Gastrocnemius medialis (tissue), 4 donors: Measurements from ENCODE around the gene NUDC. TPM values are rescaled to one million over a fixed set of nuclear protein-coding genes. Genes with fewer than 3 reads are reported as not detected.

Experiments
- ATAC-seq, 2 donors: fragments of 150-250 bp; one replicate each; pipeline ENCODE4 v1.9.1; 2016
- DNase-seq, 2 donors: peaks; one replicate each; pipeline ENCODE4 v3.0.0-alpha.2; 2019
- H3K27ac ChIP-seq, 4 donors: fragments of 200-600 bp; sonication (generic); 1 replicate in 1 of 4; 2 replicates in 3 of 4; pipeline ENCODE4 v1.5.1; 2016 to 2018; ENCODE audit warnings: mild to moderate bottlenecking in 2 of 4, moderate library complexity in 1 of 4
- H3K27me3 ChIP-seq, 3 donors: fragments of 200-600 bp; sonication (generic) in 2 of 3; 1 replicate in 1 of 3; 2 replicates in 2 of 3; pipeline versions ENCODE4 v1.5.1 to v1.6.0; 2016 to 2019; ENCODE audit warnings: mild to moderate bottlenecking in 1 of 3, moderate library complexity in 1 of 3
- H3K36me3 ChIP-seq, 2 donors: fragments of 200-600 bp; sonication (generic) in 1 of 2; one replicate each; pipeline ENCODE4 v1.5.1; 2017 to 2018
- H3K4me1 ChIP-seq, 2 donors: fragments of 200-600 bp; sonication (generic) in 1 of 2; one replicate each; pipeline ENCODE4 v1.5.1; 2016 to 2017; ENCODE audit warnings: mild to moderate bottlenecking in 2 of 2
- H3K4me3 ChIP-seq, 4 donors: fragments of 200-600 bp; sonication (generic) in 3 of 4; 1 replicate in 1 of 4; 2 replicates in 3 of 4; pipeline ENCODE4 v1.5.1; 2016 to 2019; ENCODE audit warnings: mild to moderate bottlenecking in 2 of 4
- H3K9me3 ChIP-seq, 3 donors: fragments of 200-600 bp; sonication (generic) in 2 of 3; 1 replicate in 1 of 3; 2 replicates in 2 of 3; pipeline ENCODE4 v1.5.1; 2016 to 2019
- POLR2A ChIP-seq, 2 donors: fragments of 450-650 bp; IDR thresholded peaks; one replicate each; pipeline ENCODE4 v1.6.1; 2017; ENCODE audit warnings: antibody characterized with exemption in 2 of 2, mild to moderate bottlenecking in 2 of 2, moderate library complexity in 2 of 2
- in situ Hi-C, 4 donors: fragments of 200-750 bp; cut with MboI; loops; one replicate each; pipeline versions ENCODE4 v1.15.0 to v1.8.0; 2017; ENCODE audit warnings: low sequenced_read_pairs in 4 of 4
- intact Hi-C: fragments of 100-400 bp; cut with DNase I; formaldehyde crosslinking; loops from one replicate; pipeline ENCODE4 v1.15.1; 2023; ENCODE audit warnings: low total_unique reads
- total RNA-seq, 4 donors: library from RNA; depleted of rRNA; stranded (reverse); fragments of >200 nt; gene quantifications; one replicate each; pipeline versions ENCODE4 v1.1.0 to v1.2.3, GENCODE V29; 2016
- TF ChIP-seq, protein P1 (sequence below), 5 experiments: fragments of 450-650 bp in 3 of 5; fragments of 200-600 bp in 2 of 5; sonication (generic) in 2 of 5; IDR thresholded peaks in 4 of 5; conservative IDR thresholded peaks in 1 of 5; 1 replicate in 4 of 5; 2 replicates in 1 of 5; pipeline ENCODE4 v1.5.1; 2016 to 2019; ENCODE audit warnings: antibody characterized with exemption in 5 of 5, mild to moderate bottlenecking in 3 of 5, moderate library complexity in 3 of 5

NUDC gene
- total RNA-seq, 4 donors from 2014 or later = 39.9 to 83.5 (median 70.6) TPM

DNA sequence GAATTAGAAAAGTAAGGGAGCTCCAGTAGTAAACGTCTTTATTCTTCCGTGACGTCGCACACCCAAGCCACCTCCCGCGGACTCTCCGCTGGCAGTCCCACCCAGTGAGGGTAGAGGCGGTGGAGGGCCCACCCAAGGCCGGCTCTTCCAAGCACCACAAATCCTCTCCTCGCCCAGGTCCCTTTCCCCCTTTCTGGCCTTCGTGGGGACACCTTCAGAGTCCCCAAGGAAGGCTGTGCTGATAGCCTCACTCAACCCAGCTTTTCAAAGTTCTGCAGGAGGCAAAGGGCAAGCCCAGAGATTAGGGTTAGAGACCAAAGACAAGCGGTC lies 31.1 kb upstream of the NUDC start:
- no peaks in the 10 kb centered on the region for H3K9me3 ChIP-seq
- peaks cover 5 to 73% of the 10 kb centered on the region in 2 donors for H3K36me3 ChIP-seq
- TF ChIP-seq POLR2A (IDR thresholded peaks at IDR 0.05) = no peak
- TF ChIP-seq, protein P1, sequence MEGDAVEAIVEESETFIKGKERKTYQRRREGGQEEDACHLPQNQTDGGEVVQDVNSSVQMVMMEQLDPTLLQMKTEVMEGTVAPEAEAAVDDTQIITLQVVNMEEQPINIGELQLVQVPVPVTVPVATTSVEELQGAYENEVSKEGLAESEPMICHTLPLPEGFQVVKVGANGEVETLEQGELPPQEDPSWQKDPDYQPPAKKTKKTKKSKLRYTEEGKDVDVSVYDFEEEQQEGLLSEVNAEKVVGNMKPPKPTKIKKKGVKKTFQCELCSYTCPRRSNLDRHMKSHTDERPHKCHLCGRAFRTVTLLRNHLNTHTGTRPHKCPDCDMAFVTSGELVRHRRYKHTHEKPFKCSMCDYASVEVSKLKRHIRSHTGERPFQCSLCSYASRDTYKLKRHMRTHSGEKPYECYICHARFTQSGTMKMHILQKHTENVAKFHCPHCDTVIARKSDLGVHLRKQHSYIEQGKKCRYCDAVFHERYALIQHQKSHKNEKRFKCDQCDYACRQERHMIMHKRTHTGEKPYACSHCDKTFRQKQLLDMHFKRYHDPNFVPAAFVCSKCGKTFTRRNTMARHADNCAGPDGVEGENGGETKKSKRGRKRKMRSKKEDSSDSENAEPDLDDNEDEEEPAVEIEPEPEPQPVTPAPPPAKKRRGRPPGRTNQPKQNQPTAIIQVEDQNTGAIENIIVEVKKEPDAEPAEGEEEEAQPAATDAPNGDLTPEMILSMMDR (IDR thresholded peaks at IDR 0.05 in 4 of 5, conservative IDR thresholded peaks at IDR 0.05 in 1 of 5) = no peak
- intact Hi-C loops (loop anchor here (2.0 kb wide), 1 partner anchor 30 kb away; the partner anchor contains the start of gene NUDC), in situ Hi-C loops (no loop called here)
- ATAC-seq (peak; percentile 27 to 31), DNase-seq (no peak)
- no peaks in the 10 kb centered on the region for H3K27me3 ChIP-seq
- peak overlapping the region; percentile 89 to 99 (median 96) for H3K4me3 ChIP-seq
- H3K27ac ChIP-seq = peak overlapping the region; percentile 87 to 95 (median 93)
- H3K4me1 ChIP-seq = peaks cover 10 to 19% of the 10 kb centered on the region in 2 donors

GRCh38 chr1:26894263-26894662 lies 27.3 kb upstream of the NUDC start:
- H3K4me1 ChIP-seq = peaks cover 14 to 18% of the 10 kb centered on the region in 2 donors
- peaks cover 0 to 66% of the 10 kb centered on the region in 2 donors for H3K36me3 ChIP-seq
- H3K27me3 ChIP-seq = no peaks in the 10 kb centered on the region
- in situ Hi-C loops = no loop called here
- no peaks in the 10 kb centered on the region for H3K9me3 ChIP-seq
- intact Hi-C loops = no loop called here
- DNase-seq (no peak), ATAC-seq (no peak)
- no peak overlapping the region for H3K27ac ChIP-seq
- TF ChIP-seq, protein P1 (IDR thresholded peaks at IDR 0.05 in 4 of 5, conservative IDR thresholded peaks at IDR 0.05 in 1 of 5) = no peak
- no peak overlapping the region for H3K4me3 ChIP-seq

DNA sequence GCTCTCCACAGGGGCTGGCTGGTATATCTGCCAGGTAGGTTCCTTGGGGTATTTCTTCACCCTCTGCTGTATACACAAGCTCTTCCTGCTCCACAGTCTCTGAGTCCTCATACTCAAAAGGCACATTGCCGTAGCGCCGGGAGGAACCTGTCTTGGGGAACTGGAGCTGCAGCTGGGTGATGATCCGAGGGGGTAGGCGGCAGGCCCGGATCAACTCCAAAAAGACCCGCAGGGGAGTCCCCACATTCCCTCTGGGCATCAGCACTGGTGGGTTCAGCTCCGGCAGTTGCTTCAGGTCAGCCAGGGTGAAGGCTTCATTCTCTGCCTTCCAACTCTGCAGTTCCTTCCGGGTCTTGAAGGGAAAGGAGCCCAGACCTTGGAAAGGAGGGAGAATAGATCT lies 24.2 kb upstream of the NUDC start:
- in situ Hi-C loops (no loop called here), intact Hi-C loops (no loop called here)
- DNase-seq = no peak
- Histone ChIP-seq H3K4me1 (peaks cover 20 to 21% of the 10 kb centered on the region in 2 donors), H3K4me3 (no peak overlapping the region), H3K9me3 (no peaks in the 10 kb centered on the region), H3K27ac (no peak overlapping the region), H3K27me3 (no peaks in the 10 kb centered on the region), H3K36me3 (peaks cover 0 to 54% of the 10 kb centered on the region in 2 donors)
- TF ChIP-seq, protein P1 (IDR thresholded peaks at IDR 0.05 in 4 of 5, conservative IDR thresholded peaks at IDR 0.05 in 1 of 5) = no peak
- TF ChIP-seq POLR2A (IDR thresholded peaks at IDR 0.05) = no peak
- ATAC-seq = no peak

- Histone ChIP-seq H3K27me3 (no peaks in the 10 kb centered on the region), H3K9me3 (no peaks in the 10 kb centered on the region), H3K4me3 (peak within 1 kb of the TSS; percentile 80 to 98 (median 87)), H3K36me3 (peaks cover 0 to 26% of the 10 kb centered on the region in 2 donors), H3K27ac (peak within 1 kb of the TSS; percentile 85 to 90 (median 88)), H3K4me1 (peaks cover 20 to 21% of the 10 kb centered on the region in 2 donors)
- DNase-seq (peak; percentile 73 to 87), ATAC-seq (peak; percentile 92 to 97)
- in situ Hi-C loops (no loop called here), intact Hi-C loops (no loop called here)
- peak; percentile 34 to 37 for TF ChIP-seq POLR2A (IDR thresholded peaks at IDR 0.05)
- TF ChIP-seq, protein P1 (IDR thresholded peaks at IDR 0.05 in 4 of 5, conservative IDR thresholded peaks at IDR 0.05 in 1 of 5) = peak in 1 of 5 experiments; percentile 15
Measured at GRCh38 chr1:26900001-26900814, 21.3 kb upstream of the NUDC start, which contains the start of gene GPATCH3. GPATCH3 (minus strand) TSS chr1:26900467; CDS start chr1:26900442, 25 bp downstream.
